Neural cell (in vitro differentiated cells): ENCODE results near the gene CDR2. TPM values are rescaled to one million over a fixed set of nuclear protein-coding genes. Genes with fewer than 3 reads are reported as not detected.

Experiments
- H2AFZ ChIP-seq: fragments of 200-600, 300-800 bp; sonication (generic), shearing (Covaris generic); 2 replicates; pipeline ENCODE4 v1.6.0; 2014; ENCODE audit warnings: low read depth, mild to moderate bottlenecking, antibody characterized with exemption, low read length, moderate library complexity
- H3F3A ChIP-seq: fragments of 200-600 bp; shearing (Covaris generic); 2 replicates; pipeline ENCODE4 v1.6.1; 2016; ENCODE audit warnings: mild to moderate bottlenecking, moderate library complexity, mixed read lengths, antibody characterized with exemption, low read length; ENCODE audit not compliant: insufficient read depth, poor library complexity, severe bottlenecking
- H3K27ac ChIP-seq: fragments of 200-600, 300-800 bp; sonication (generic), shearing (Covaris generic); 2 replicates; pipeline ENCODE4 v1.5.1; 2014; ENCODE audit warnings: mild to moderate bottlenecking, low read length, moderate library complexity
- H3K27me3 ChIP-seq: fragments of 300-800, 200-600 bp; sonication (generic), shearing (Covaris generic); 2 replicates; pipeline ENCODE4 v1.6.0; 2014; ENCODE audit warnings: mild to moderate bottlenecking, low read depth, low read length, moderate library complexity; ENCODE audit not compliant: insufficient read depth
- H3K36me3 ChIP-seq: fragments of 300-800, 200-600 bp; sonication (generic), shearing (Covaris generic); 2 replicates; pipeline ENCODE4 v1.5.1; 2014; ENCODE audit warnings: mild to moderate bottlenecking, antibody characterized with exemption, low read length, moderate library complexity; ENCODE audit not compliant: insufficient read depth
- H3K4me2 ChIP-seq: fragments of 300-800, 200-600 bp; sonication (generic), shearing (Covaris generic); 2 replicates; pipeline ENCODE4 v1.6.0; 2014; ENCODE audit warnings: mild to moderate bottlenecking, low read length
- H3K4me3 ChIP-seq: fragments of 300-800, 200-600 bp; sonication (generic), shearing (Covaris generic); 2 replicates; pipeline ENCODE4 v1.5.1; 2014; ENCODE audit warnings: mild to moderate bottlenecking, low read length, moderate library complexity
- H3K79me2 ChIP-seq: fragments of 200-600 bp; shearing (Covaris generic); replicated peaks from 2 replicates; pipeline ENCODE4 v1.6.0; 2014; ENCODE audit warnings: mild to moderate bottlenecking, low read length, moderate library complexity; ENCODE audit not compliant: insufficient read depth
- H3K9ac ChIP-seq: fragments of 300-800, 200-600 bp; sonication (generic), shearing (Covaris generic); 2 replicates; pipeline ENCODE4 v1.6.1; 2016; ENCODE audit warnings: mild to moderate bottlenecking, low read length, mixed read lengths
- H3K9me2 ChIP-seq: fragments of 200-600 bp; shearing (Covaris generic); 2 replicates; pipeline ENCODE4 v1.6.1; 2016; ENCODE audit warnings: mild to moderate bottlenecking, low read length, mixed read lengths; ENCODE audit not compliant: insufficient read depth
- H3K9me3 ChIP-seq: fragments of 200-600, 300-800 bp; sonication (generic), shearing (Covaris generic); 2 replicates; pipeline ENCODE4 v1.6.1; 2016; ENCODE audit warnings: mild to moderate bottlenecking, mixed run types, low read length, moderate library complexity, mixed read lengths
- H4K20me1 ChIP-seq: fragments of 200-600 bp; shearing (Covaris generic); 2 replicates; pipeline ENCODE4 v1.6.1; 2016; ENCODE audit warnings: mild to moderate bottlenecking, mixed run types; ENCODE audit not compliant: insufficient read depth
- CTCF ChIP-seq: fragments of 450-650 bp; IDR thresholded peaks from 2 replicates; pipeline ENCODE4 v1.5.1; 2014; ENCODE audit warnings: antibody characterized with exemption, mild to moderate bottlenecking, moderate library complexity; ENCODE audit not compliant: poor library complexity, severe bottlenecking
- EP300 ChIP-seq: fragments of 450-650 bp; conservative IDR thresholded peaks from 2 replicates; pipeline ENCODE4 v1.6.1; 2014; ENCODE audit warnings: antibody characterized with exemption, mild to moderate bottlenecking, moderate library complexity; ENCODE audit not compliant: poor library complexity, severe bottlenecking
- EZH2 ChIP-seq: fragments of 200-600, 300-800 bp; shearing (Covaris generic), sonication (generic); IDR thresholded peaks from 2 replicates; pipeline ENCODE4 v1.6.1; 2014; ENCODE audit warnings: antibody characterized with exemption, low read length, borderline replicate concordance, mild to moderate bottlenecking; ENCODE audit not compliant: insufficient read depth, poor library complexity, severe bottlenecking
- MXI1 ChIP-seq: fragments of 450-650 bp; conservative IDR thresholded peaks from 2 replicates; pipeline ENCODE4 v1.6.1; 2014; ENCODE audit warnings: antibody characterized with exemption, mild to moderate bottlenecking; ENCODE audit not compliant: poor library complexity, severe bottlenecking
- POLR2AphosphoS5 ChIP-seq: IDR thresholded peaks from 2 replicates; pipeline ENCODE4 v1.6.1; 2012
- RAD21 ChIP-seq: fragments of 450-650 bp; conservative IDR thresholded peaks from 2 replicates; pipeline ENCODE4 v1.6.1; 2014; ENCODE audit warnings: antibody characterized with exemption, mild to moderate bottlenecking, moderate library complexity
- REST ChIP-seq: IDR thresholded peaks from 2 replicates; pipeline ENCODE4 v1.6.1; 2012; ENCODE audit warnings: borderline replicate concordance
- SMC3 ChIP-seq: fragments of 450-650 bp; conservative IDR thresholded peaks from 2 replicates; pipeline ENCODE4 v1.6.1; 2014; ENCODE audit warnings: antibody characterized with exemption, mild to moderate bottlenecking, moderate library complexity; ENCODE audit not compliant: poor library complexity
- TAF1 ChIP-seq: IDR thresholded peaks from 2 replicates; pipeline ENCODE4 v1.6.1; 2012; ENCODE audit warnings: low read depth
- polyA plus RNA-seq: library from polyadenylated mRNA; depleted of rRNA; stranded (reverse); fragments of >200 nt; gene quantifications from 2 replicates; pipeline ENCODE4 v1.2.3, GENCODE V29; 2014

CDR2 gene
- polyA plus RNA-seq, 1 donor from 2014 or later: 17.8 TPM

GRCh38 chr16:22395960-22396359, 21.5 kb upstream of the CDR2 start:
- no peaks in the 10 kb centered on the region for H3K36me3 ChIP-seq
- TF ChIP-seq CTCF (no peak), RAD21 (no peak), MXI1 (no peak), SMC3 (no peak), REST (no peak), EP300 (no peak), EZH2 (no peak)
- H3K4me3 ChIP-seq: no peak overlapping the region
- H3K9me2 ChIP-seq: no peaks in the 10 kb centered on the region
- no peaks in the 10 kb centered on the region for H4K20me1 ChIP-seq
- H3K9me3 ChIP-seq: no peaks in the 10 kb centered on the region
- no peaks in the 10 kb centered on the region for H3F3A ChIP-seq
- no peak overlapping the region for H2AFZ ChIP-seq
- H3K27me3 ChIP-seq: no peaks in the 10 kb centered on the region
- H3K4me2 ChIP-seq: no peak overlapping the region
- H3K79me2 ChIP-seq: no peaks in the 10 kb centered on the region
- no peak overlapping the region for H3K9ac ChIP-seq
- H3K27ac ChIP-seq: no peak overlapping the region

- no peaks in the 10 kb centered on the region for H3K9me2 ChIP-seq
- no peak overlapping the region for H3K4me2 ChIP-seq
These were observed 19.7 kb upstream of the CDR2 start for GRCh38 chr16:22394121-22394520.

More at GRCh38 chr16:22394121-22394520, 19.7 kb upstream of the CDR2 start:
- Histone ChIP-seq H3K79me2 (no peaks in the 10 kb centered on the region), H3K27ac (no peak overlapping the region), H3F3A (no peaks in the 10 kb centered on the region), H3K9me3 (no peaks in the 10 kb centered on the region), H2AFZ (no peak overlapping the region), H3K27me3 (no peaks in the 10 kb centered on the region), H3K9ac (no peak overlapping the region), H3K36me3 (no peaks in the 10 kb centered on the region), H3K4me3 (no peak overlapping the region), H4K20me1 (no peaks in the 10 kb centered on the region)
- TF ChIP-seq REST (no peak), SMC3 (no peak), MXI1 (no peak), EZH2 (no peak), CTCF (no peak), RAD21 (no peak), TAF1 (no peak), EP300 (no peak), POLR2AphosphoS5 (no peak)
